GM18526 (cell line): ENCODE results near the gene PLPP1.

Source experiments
- POLR2A ChIP-seq: IDR thresholded peaks from 3 replicates; pipeline ENCODE4 v1.6.1; 2011; ENCODE audit not compliant: insufficient read length; ENCODE audit errors: extremely low read depth

Gene PLPP1

GRCh38 chr5:55446640-55447351 lies 88.0 kb downstream of the PLPP1 start:
- TF ChIP-seq POLR2A = no peak

- no peak for TF ChIP-seq POLR2A
Measured at GRCh38 chr5:55445791-55446190, 89.0 kb downstream of the PLPP1 start.

- TF ChIP-seq POLR2A = no peak
Measured at GRCh38 chr5:55441954-55442353, 92.8 kb downstream of the PLPP1 start.

GRCh38 chr5:55441107-55441771 lies 93.5 kb downstream of the PLPP1 start:
- TF ChIP-seq POLR2A = no peak

- no peak for TF ChIP-seq POLR2A
Measured at GRCh38 chr5:55440188-55440646, 94.5 kb downstream of the PLPP1 start.

- TF ChIP-seq POLR2A = no peak
Measured at GRCh38 chr5:55438998-55439397, 95.8 kb downstream of the PLPP1 start.

- no peak for TF ChIP-seq POLR2A
Measured at GRCh38 chr5:55437859-55438206, 96.9 kb downstream of the PLPP1 start.

- TF ChIP-seq POLR2A = no peak
Measured at GRCh38 chr5:55437452-55437851, 97.3 kb downstream of the PLPP1 start.

- TF ChIP-seq POLR2A = no peak
Measured at GRCh38 chr5:55432549-55432948, 102.2 kb downstream of the PLPP1 start.

GRCh38 chr5:55429613-55430253 lies 105.0 kb downstream of the PLPP1 start:
- TF ChIP-seq POLR2A = no peak

GRCh38 chr5:55429221-55429612 lies 105.5 kb downstream of the PLPP1 start:
- TF ChIP-seq POLR2A = no peak

- TF ChIP-seq POLR2A = no peak
Measured at GRCh38 chr5:55427157-55427556, 107.6 kb downstream of the PLPP1 start.

- TF ChIP-seq POLR2A = no peak
Measured at GRCh38 chr5:55426455-55426854, 108.3 kb downstream of the PLPP1 start.

GRCh38 chr5:55421074-55421529 lies 113.7 kb downstream of the PLPP1 start:
- no peak for TF ChIP-seq POLR2A

- TF ChIP-seq POLR2A = no peak
Measured at GRCh38 chr5:55418994-55419968, 115.5 kb downstream of the PLPP1 start.
